KOPT-K1 (cell line): Measurements from ENCODE around the gene ITGB2.
A peak's percentile ranks its signal among the peaks of the same experiment; 100 is the strongest.

Source experiments
- H3K27ac ChIP-seq: fragments of 200-600 bp; sonication (generic); 2 replicates; pipeline ENCODE4 v1.5.1; 2016; ENCODE audit warnings: antibody characterized with exemption, mild to moderate bottlenecking, low read depth, low read length; ENCODE audit not compliant: poor library complexity, severe bottlenecking
- H3K36me3 ChIP-seq: fragments of 200-600 bp; sonication (generic); 2 replicates; pipeline ENCODE4 v1.5.1; 2017; ENCODE audit warnings: antibody characterized with exemption, mild to moderate bottlenecking, low read length, moderate library complexity; ENCODE audit not compliant: insufficient read depth
- H3K9me3 ChIP-seq: fragments of 200-600 bp; sonication (generic); 2 replicates; pipeline ENCODE4 v1.5.1; 2017; ENCODE audit warnings: antibody characterized with exemption, low read length, mild to moderate bottlenecking; ENCODE audit not compliant: insufficient read depth, poor library complexity, severe bottlenecking

Gene ITGB2

DNA sequence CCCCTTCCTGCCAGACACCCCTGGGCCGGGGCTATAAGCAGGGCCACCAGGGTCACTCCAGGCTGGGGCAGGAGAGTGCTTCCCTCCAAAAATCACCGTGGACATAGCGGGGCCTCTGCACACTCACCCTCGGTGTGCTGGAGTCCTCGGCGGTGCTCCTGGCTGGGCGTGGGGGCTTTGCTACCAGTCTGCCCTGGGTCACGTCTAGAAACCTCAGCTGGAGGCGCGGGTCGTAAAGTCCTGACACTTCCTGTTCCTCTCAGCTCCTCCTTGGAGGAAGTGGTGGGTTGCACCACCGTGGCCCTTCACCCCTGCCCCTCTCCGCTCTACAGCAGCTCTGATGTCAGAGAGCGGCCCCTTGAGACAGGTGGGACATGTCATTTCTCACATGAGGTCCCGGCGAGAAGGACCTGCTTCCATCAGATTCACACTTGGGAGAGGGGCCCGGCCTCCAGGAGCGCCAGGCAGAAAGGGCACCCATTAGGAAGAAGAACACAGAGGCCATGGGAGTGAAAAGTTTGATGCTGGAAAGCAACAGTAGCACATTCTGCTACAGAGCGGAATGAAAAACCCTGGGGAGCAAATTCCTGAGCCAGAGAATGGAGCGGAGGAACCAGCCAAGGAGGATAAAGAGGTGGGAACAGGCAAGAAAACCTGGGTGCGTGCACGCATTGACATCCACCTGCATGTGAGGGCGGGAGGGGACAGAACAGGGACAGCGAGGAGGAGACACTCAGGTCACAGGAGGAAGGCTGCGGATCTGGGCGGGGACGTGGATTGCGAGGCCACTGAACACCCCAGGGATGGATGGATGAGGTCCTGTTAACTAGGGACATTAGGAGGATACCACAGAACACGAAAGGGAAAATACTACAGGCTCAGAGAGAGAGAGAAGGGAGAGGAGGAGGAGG, at the start of gene ITGB2:
TSS of gene ITGB2 (minus strand) at position 206 of the 911 bp plus-strand sequence. CDS start 10,117 bp downstream, outside the sequence.
- Histone ChIP-seq H3K27ac (peak within 1 kb of the TSS; percentile 84), H3K36me3 (peaks cover 10% of the 10 kb centered on the region; the same call in 1 of the 2 replicates), H3K9me3 (no peaks in the 10 kb centered on the region)

GRCh38 chr21:44969931-44970755, 49.4 kb upstream of the ITGB2 start:
- H3K9me3 ChIP-seq: no peaks in the 10 kb centered on the region
- H3K27ac ChIP-seq: peak overlapping the region; percentile 58
- H3K36me3 ChIP-seq: peaks cover 46% of the 10 kb centered on the region

DNA sequence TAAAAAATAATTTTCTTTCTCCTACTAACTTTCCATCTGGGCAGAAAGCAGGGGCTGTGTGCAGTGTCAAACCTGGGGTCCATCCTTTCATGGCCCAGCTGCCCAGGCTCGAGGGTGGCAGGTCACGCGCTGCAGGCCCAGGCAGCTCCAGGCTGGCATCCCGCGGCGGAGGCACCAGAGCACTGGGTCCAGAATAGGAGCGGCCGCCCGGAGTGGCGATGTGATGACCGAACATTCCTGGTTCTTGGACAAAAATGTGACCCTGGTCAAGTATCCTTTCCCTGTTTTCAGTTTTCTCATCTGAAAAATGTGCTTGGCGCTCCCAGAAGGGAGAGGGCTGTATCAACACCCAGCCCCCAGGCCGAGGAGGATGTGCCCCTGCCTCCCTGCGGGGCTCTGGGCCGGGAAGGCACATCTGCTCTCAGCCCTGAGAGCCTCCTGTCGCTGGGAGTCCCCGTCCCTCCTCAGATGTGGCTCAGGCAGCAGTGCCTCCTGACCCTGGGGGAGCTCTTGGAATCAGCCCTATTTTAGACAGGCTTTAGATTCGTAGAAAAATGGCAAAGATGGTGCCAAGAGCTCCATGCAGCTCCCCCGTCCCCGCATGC, 48.5 kb upstream of the ITGB2 start:
- Histone ChIP-seq H3K36me3 (peaks cover 41% of the 10 kb centered on the region), H3K27ac (peak overlapping the region; percentile 58), H3K9me3 (no peaks in the 10 kb centered on the region)

GRCh38 chr21:44967082-44968047, 46.7 kb upstream of the ITGB2 start:
- Histone ChIP-seq H3K9me3 (no peaks in the 10 kb centered on the region), H3K36me3 (peaks cover 39% of the 10 kb centered on the region), H3K27ac (peak overlapping the region; percentile 58)

DNA sequence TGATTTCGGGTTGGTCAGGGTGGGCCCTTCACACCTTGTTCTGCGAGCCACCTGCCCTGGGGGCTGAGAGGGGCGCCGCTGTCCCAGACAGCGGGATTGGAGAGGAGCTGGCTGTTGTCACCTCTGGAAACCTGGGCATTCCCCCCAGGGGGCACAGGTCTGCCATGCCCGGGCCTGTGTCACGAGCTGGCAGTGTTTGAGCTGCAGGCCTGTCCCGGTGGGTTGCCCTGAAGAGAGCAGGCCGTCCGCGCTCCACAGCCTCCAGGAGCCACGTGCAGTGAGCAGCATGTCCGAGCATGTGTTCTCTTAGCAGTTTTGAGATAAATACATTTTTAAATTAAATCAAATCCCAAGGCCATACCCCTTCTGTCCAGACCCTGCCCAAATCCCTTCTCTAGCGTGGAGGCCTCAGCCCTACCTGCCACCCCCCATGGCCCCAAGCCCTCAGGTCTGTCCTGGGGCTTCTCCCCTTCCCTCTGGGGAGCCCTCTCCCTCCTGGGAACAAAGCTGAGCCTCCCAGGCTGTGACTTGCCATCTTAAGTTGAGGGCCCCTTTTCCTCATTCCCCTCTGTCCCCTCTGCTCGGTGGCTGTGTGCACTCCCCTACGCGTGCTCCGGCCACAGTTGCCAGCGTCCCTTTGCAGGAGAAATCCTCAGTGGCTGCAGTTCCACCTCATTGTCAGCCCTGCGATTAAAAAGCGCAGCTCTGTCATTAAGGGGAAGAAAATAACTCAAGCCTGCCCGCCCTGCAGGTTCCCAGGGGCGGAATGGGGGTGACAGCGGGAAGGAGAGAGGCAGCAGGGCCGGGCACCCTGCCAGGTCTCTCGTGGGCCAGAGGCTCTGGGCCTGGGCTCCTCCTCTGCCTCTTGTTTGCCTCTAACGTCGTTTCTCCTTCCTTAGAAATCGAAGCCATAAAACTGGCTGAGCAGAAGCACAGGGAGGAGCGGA, 45.7 kb upstream of the ITGB2 start:
- Histone ChIP-seq H3K27ac (no peak overlapping the region), H3K36me3 (peaks cover 47% of the 10 kb centered on the region), H3K9me3 (no peaks in the 10 kb centered on the region)

- Histone ChIP-seq H3K36me3 (peaks cover 51% of the 10 kb centered on the region), H3K9me3 (no peaks in the 10 kb centered on the region), H3K27ac (no peak overlapping the region)
Measured at GRCh38 chr21:44965251-44966022, 44.7 kb upstream of the ITGB2 start.

- peaks cover 58% of the 10 kb centered on the region for H3K36me3 ChIP-seq
Measured at GRCh38 chr21:44964381-44964780, 43.7 kb upstream of the ITGB2 start.

DNA sequence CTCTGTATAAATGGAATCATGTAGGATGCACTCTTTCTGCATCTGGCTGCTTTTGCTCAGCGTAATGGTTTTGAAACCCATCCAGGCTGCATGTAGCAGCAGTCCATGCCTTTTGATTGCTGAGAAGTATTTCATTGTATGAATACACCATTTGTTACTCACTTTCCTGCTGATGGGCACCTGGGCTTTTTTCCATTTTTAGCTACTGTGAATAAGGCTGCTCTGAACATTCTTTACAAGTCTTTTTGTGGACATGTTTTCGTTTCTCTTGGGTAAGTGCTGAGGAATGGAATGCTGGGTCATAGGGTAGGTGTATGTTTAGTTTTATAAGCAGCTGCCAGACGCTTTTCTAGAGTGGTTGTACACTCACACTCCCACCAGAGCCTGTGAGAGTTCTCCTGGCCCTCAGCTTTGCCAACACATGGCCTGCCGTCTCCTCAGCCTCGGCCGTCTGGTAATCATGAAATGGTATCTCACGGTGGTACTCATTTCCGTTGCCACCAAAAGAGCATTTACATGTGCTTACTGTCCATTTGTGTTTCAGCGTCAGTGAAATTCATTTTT, 41.8 kb upstream of the ITGB2 start:
- Histone ChIP-seq H3K27ac (no peak overlapping the region), H3K36me3 (peaks cover 74% of the 10 kb centered on the region)

More at GRCh38 chr21:44964381-44964780, 43.7 kb upstream of the ITGB2 start:
- H3K9me3 ChIP-seq: no peaks in the 10 kb centered on the region
- no peak overlapping the region for H3K27ac ChIP-seq

GRCh38 chr21:44960141-44961092, 39.7 kb upstream of the ITGB2 start:
- no peak overlapping the region for H3K27ac ChIP-seq
- H3K36me3 ChIP-seq: peaks cover 82% of the 10 kb centered on the region
- H3K9me3 ChIP-seq: no peaks in the 10 kb centered on the region

More for the DNA sequence above, 41.8 kb upstream of the ITGB2 start:
- no peaks in the 10 kb centered on the region for H3K9me3 ChIP-seq

DNA sequence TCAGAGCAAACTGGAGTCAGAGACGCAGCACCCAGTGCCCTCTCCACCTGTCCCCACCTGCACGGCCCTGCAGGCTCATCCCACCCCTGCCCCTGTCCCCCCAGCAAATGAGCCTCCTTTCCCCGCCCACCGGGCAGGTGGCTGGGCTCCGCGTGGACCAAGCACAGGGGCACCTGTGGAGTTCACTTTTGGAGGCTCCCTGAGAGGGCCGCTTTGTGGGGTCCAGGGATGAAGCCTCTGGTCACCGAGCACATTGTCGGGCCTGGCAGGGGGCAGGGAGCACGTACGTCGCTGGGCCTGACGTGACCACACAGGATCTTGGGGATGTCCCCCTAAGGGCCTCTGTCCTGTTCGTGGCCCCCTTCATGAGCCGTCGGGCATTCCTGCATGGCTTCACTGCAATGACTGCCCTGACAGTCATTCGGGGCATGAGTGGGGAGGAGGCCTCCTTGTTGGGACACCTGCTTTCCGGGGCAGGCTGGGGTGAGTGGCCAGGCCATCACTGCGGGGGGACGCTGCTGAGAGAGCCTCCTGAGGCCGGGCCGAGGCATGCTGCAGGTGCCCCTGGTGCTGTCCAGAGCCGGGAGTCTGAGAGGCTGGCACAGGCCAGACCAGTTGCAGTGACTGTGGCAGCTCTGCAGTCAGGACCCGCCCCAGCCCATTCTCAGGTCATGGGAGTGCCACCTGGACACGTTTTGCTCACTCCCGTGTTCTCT, 38.8 kb upstream of the ITGB2 start:
- H3K27ac ChIP-seq: no peak overlapping the region
- peaks cover 84% of the 10 kb centered on the region for H3K36me3 ChIP-seq
- H3K9me3 ChIP-seq: no peaks in the 10 kb centered on the region
